HL-60 (cell line): Measurements from ENCODE around the gene ERBB4.

Source experiments
- DNase-seq, 2 experiments: peaks; one replicate each; pipeline ENCODE4 v3.0.0-alpha.2; 2010 to 2020; ENCODE audit warnings: low read depth in 1 of 2, low spot score in 1 of 2
- H3K27ac ChIP-seq: fragments of 250-450 bp; sonication (Bioruptor Pico); replicated peaks from 2 replicates; pipeline ENCODE4 v1.5.1; 2020; ENCODE audit warnings: mild to moderate bottlenecking, moderate library complexity
- H3K27me3 ChIP-seq: fragments of 250-450 bp; sonication (Bioruptor Pico); 2 replicates; pipeline ENCODE4 v1.5.1; 2021; ENCODE audit warnings: mild to moderate bottlenecking, moderate library complexity; ENCODE audit not compliant: insufficient read depth, poor library complexity, severe bottlenecking
- H3K4me3 ChIP-seq: replicated peaks from 2 replicates; pipeline ENCODE4 v1.5.1; 2011; ENCODE audit warnings: mild to moderate bottlenecking, control low read depth, low read length; ENCODE audit not compliant: insufficient read depth
- CTCF ChIP-seq: IDR thresholded peaks from one replicate; pipeline ENCODE4 v1.5.1; 2011; ENCODE audit warnings: low read length, control low read depth, inconsistent platforms; ENCODE audit not compliant: insufficient read depth
- GABPA ChIP-seq: IDR thresholded peaks from 2 replicates; pipeline ENCODE4 v1.6.1; 2012; ENCODE audit warnings: low read depth
- POLR2AphosphoS5 ChIP-seq: IDR thresholded peaks from 2 replicates; pipeline ENCODE4 v1.6.1; 2012; ENCODE audit warnings: low read depth
- SPI1 ChIP-seq: IDR thresholded peaks from 2 replicates; pipeline ENCODE4 v1.6.1; 2012; ENCODE audit warnings: low read depth, mild to moderate bottlenecking, borderline replicate concordance
- TF ChIP-seq, protein P1 (sequence below): IDR thresholded peaks from 2 replicates; pipeline ENCODE4 v1.6.1; 2012; ENCODE audit warnings: low read depth; ENCODE audit not compliant: insufficient replicate concordance

ERBB4 gene

GRCh38 chr2:211451642-211452041 is 1087.0 kb downstream of the ERBB4 start:
- TF ChIP-seq SPI1 (no peak), CTCF (no peak), POLR2AphosphoS5 (no peak), GABPA (no peak)
- TF ChIP-seq, protein P1, sequence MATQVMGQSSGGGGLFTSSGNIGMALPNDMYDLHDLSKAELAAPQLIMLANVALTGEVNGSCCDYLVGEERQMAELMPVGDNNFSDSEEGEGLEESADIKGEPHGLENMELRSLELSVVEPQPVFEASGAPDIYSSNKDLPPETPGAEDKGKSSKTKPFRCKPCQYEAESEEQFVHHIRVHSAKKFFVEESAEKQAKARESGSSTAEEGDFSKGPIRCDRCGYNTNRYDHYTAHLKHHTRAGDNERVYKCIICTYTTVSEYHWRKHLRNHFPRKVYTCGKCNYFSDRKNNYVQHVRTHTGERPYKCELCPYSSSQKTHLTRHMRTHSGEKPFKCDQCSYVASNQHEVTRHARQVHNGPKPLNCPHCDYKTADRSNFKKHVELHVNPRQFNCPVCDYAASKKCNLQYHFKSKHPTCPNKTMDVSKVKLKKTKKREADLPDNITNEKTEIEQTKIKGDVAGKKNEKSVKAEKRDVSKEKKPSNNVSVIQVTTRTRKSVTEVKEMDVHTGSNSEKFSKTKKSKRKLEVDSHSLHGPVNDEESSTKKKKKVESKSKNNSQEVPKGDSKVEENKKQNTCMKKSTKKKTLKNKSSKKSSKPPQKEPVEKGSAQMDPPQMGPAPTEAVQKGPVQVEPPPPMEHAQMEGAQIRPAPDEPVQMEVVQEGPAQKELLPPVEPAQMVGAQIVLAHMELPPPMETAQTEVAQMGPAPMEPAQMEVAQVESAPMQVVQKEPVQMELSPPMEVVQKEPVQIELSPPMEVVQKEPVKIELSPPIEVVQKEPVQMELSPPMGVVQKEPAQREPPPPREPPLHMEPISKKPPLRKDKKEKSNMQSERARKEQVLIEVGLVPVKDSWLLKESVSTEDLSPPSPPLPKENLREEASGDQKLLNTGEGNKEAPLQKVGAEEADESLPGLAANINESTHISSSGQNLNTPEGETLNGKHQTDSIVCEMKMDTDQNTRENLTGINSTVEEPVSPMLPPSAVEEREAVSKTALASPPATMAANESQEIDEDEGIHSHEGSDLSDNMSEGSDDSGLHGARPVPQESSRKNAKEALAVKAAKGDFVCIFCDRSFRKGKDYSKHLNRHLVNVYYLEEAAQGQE, result no peak
- Histone ChIP-seq H3K4me3 (no peak overlapping the region), H3K27ac (no peak overlapping the region), H3K27me3 (no peaks in the 10 kb centered on the region)
- DNase-seq, result no peak

GRCh38 chr2:211449819-211450218 is 1088.8 kb downstream of the ERBB4 start:
- no peak for DNase-seq
- H3K4me3 ChIP-seq, result no peak overlapping the region
- H3K27me3 ChIP-seq, result no peaks in the 10 kb centered on the region
- no peak for TF ChIP-seq SPI1
- no peak for TF ChIP-seq CTCF
- no peak for TF ChIP-seq POLR2AphosphoS5
- TF ChIP-seq GABPA, result no peak
- TF ChIP-seq, protein P1, result no peak
- H3K27ac ChIP-seq, result no peak overlapping the region

DNA sequence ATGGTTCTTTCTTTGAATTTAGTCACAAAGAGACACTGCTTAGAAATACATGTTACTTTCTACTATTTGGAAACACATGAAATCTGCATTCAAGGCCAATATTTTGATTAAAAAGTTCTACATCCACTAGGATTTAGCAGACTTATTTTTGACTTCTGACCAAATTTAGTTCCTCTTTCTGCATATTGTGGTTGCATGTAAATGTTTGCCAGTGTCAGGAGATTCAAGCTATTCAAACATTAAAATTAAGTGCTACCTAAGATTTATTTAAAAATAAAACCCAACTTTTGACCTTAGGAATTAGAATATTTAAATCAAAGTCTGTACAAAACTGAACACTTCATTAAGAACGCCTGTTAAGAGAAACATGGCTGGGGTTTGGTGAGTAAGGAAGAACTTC is 1091.1 kb downstream of the ERBB4 start:
- Histone ChIP-seq H3K27ac (no peak overlapping the region), H3K4me3 (no peak overlapping the region), H3K27me3 (no peaks in the 10 kb centered on the region)
- no peak for TF ChIP-seq SPI1
- no peak for TF ChIP-seq CTCF
- TF ChIP-seq, protein P1, result no peak
- no peak for TF ChIP-seq GABPA
- no peak for TF ChIP-seq POLR2AphosphoS5
- no peak for DNase-seq
